Epithelial cell of esophagus (primary cell): ENCODE measurements around the gene CNPY1.
"Not testable (repeated sequence)": the region's sequence is repeated elsewhere in the genome, so short reads cannot be mapped to it uniquely, and the experiment has no call there.

Source experiments
- DNase-seq: peaks from one replicate; pipeline ENCODE4 v3.0.0; 2010; ENCODE audit warnings: low read depth
- H3K4me3 ChIP-seq: 2 replicates; pipeline ENCODE4 v1.5.1; 2011; ENCODE audit warnings: mild to moderate bottlenecking, low read length, control low read depth
- TF ChIP-seq, protein P1 (sequence below): IDR thresholded peaks from 2 replicates; pipeline ENCODE4 v1.5.1; 2011; ENCODE audit warnings: low read depth, mild to moderate bottlenecking, low read length, control low read depth, inconsistent platforms; ENCODE audit not compliant: insufficient read depth; ENCODE audit errors: missing control alignments

The CNPY1 gene

DNA sequence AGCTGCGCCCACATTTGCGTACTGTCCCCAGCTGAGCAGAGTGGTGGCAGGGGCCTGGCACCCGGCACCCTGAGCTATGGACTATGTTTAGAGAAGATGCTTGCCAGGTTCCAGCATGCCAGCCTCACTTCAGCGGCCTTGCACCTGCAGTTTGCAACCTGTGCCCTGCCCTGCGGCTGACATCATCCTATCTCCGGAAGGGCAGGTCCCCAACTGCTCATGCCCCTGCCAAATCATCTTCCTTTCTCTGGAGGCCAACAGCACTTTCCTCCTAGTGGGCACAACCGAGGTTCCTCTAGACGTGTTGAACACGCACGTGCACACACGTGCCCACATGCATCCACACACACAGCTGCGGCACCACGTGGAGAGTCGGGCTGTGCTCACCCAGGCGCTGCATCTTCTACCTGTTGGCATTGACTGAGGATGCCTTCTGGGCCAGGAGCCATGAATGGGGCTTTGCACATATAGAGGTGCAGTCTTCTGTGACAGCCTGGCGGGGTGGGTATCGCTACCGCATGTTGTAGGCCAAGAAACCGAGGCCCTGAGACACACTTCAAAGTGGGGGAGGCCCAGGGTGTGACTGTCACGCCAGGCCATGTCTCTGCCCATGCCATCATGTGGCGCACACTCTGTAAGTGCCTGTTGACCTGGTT is 24.5 kb downstream of the CNPY1 start:
- no peak overlapping the region for H3K4me3 ChIP-seq
- TF ChIP-seq, protein P1, sequence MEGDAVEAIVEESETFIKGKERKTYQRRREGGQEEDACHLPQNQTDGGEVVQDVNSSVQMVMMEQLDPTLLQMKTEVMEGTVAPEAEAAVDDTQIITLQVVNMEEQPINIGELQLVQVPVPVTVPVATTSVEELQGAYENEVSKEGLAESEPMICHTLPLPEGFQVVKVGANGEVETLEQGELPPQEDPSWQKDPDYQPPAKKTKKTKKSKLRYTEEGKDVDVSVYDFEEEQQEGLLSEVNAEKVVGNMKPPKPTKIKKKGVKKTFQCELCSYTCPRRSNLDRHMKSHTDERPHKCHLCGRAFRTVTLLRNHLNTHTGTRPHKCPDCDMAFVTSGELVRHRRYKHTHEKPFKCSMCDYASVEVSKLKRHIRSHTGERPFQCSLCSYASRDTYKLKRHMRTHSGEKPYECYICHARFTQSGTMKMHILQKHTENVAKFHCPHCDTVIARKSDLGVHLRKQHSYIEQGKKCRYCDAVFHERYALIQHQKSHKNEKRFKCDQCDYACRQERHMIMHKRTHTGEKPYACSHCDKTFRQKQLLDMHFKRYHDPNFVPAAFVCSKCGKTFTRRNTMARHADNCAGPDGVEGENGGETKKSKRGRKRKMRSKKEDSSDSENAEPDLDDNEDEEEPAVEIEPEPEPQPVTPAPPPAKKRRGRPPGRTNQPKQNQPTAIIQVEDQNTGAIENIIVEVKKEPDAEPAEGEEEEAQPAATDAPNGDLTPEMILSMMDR = no peak
- no peak for DNase-seq

DNA sequence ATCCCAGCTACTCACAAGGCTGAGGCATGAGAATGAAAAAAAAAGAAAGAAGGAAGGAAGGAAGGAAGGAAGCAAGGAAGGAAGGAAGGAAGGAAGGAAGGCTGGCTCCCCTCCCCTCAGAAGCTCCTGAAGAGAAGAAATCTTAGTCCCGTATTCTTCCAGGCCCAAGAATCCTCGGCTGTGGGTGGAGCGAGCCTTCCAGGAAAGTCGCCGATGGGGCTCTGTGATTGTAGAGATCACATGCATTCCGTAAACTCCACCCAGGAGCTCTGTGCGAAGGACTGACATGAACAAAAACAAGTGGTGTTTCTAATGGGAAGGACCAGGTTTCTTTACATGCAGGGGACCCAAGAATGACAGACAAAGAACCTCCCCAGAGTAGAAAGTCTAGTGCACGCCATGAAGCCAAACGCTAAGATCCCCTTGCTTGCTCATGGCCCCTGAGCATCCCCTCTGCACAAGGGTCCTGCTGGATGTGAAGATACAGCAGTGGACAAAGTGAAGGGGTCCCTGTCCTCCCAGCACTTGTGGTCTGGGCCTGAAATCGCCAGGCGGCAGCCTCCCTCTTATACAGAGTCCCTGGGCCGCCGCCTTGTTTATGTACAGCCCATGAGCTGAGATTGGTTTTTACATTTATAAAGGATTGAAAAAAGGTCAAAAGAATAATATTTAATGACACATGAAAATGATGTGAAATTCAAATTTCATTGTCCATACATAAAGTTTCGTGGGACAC is 25.2 kb downstream of the CNPY1 start:
- no peak for DNase-seq
- no peak overlapping the region for H3K4me3 ChIP-seq
- TF ChIP-seq, protein P1 = no peak

DNA sequence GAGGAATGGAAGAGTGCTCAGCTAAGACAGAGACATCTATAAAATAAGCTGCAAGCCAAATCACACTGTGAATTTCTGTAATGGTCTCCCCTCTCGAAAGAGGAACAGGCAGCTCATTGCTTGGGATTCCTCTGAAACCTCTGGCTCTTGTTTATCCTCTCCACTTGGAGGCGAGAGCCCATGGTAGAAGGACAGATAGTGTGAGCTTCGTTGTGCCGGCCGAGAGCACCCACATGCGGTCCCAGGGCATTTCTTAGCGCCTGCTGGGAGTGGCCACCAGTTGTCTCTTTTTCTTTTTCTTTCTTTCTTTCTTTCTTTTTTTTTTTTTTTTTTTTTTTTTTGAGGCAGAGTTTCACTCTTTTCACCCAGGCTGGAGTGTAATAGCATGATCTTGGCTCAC is 26.2 kb downstream of the CNPY1 start:
- DNase-seq = no peak
- H3K4me3 ChIP-seq = no peak overlapping the region
- TF ChIP-seq, protein P1 = no peak

DNA sequence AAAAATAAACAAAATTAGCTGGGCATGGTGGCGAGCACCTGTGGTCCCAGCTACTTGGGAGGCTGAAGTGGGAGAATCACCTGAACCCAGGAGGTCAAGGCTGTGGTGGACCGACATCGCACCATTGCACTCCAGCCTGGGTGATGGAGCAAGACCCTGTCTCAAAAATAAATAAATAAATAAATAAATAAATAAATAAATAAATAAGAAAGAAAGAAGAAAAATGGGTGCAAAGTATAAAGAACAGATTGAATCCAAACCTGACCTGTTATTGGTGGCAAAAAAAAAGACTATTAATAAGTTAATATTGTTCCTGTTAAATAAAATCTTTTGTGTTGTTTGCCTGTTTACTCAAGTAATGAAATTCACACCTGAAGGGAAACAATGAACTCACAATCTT is 27.0 kb downstream of the CNPY1 start:
- DNase-seq, H3K4me3 ChIP-seq: not testable (repeated sequence)

DNA sequence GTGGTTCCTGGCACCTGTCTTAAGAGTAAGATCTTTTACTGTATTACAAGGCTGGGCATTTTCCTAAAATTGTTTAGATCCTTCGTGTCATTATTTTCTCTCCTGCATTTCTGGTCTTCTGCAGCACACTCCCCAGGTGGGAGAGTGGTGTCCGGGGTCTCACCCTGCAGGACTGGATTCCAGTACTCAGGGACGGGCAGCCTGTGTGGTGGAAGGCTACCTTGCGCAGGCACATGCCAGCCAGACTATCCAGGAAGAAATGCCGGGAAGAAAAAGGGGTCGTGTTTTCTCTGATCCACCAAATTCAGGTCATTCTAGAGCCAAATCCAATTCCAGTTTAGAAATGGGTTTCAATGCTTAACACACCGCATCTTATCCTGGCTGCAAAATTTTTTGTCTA is 27.7 kb downstream of the CNPY1 start:
- no peak overlapping the region for H3K4me3 ChIP-seq
- TF ChIP-seq, protein P1 = no peak
- no peak for DNase-seq

DNA sequence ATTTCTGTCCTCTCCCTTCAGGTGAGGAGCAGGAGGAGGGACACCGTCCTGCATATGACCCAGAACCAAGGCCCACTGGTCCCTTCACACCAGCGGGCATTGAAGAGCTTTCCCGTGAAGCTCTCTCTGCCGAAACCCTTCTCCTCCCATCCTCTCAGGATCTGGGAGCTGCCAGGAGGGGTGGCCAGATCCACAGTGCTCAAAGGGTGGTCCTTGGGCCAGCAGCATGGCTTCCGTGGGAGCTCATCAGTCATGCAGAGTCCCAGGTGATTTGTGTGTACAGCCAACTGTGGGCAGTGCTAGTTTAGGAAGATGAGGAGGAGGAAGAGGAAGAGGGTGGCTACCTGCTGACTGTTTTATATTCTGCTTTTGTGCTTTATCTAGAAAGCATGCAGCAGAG is 28.4 kb downstream of the CNPY1 start:
- TF ChIP-seq, protein P1 = no peak
- no peak overlapping the region for H3K4me3 ChIP-seq
- DNase-seq = no peak

DNA sequence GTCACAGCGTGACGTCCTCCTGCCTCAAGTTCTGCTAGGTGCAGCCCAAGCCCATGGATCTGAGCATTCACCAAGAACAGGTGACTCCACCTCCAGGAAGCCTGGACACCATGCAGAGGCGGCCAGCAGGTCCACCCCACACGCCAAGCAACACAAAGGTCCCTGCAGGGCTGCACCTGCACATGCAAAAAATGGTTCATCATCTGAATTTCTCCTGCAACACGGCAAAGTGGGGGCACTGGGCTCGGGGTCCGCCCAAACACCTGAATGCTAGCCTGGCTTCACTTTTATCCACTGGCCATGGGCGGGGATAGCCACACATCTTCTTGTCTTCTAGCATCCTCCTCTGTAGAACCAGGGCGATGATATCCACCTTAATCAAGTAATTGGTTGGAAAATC is 28.9 kb downstream of the CNPY1 start:
- DNase-seq = no peak
- no peak overlapping the region for H3K4me3 ChIP-seq
- TF ChIP-seq, protein P1 = no peak
